Putamen (tissue), 1 donor: Measurements from ENCODE around the gene SH2D3C.
"Not testable (repeated sequence)": the region's sequence is repeated elsewhere in the genome, so short reads cannot be mapped to it uniquely, and the experiment has no call there.

ENCODE experiments used
- DNase-seq: peaks from one replicate; pipeline ENCODE4 v3.0.0-alpha.2; 2016; ENCODE audit warnings: low spot score

SH2D3C gene

DNA sequence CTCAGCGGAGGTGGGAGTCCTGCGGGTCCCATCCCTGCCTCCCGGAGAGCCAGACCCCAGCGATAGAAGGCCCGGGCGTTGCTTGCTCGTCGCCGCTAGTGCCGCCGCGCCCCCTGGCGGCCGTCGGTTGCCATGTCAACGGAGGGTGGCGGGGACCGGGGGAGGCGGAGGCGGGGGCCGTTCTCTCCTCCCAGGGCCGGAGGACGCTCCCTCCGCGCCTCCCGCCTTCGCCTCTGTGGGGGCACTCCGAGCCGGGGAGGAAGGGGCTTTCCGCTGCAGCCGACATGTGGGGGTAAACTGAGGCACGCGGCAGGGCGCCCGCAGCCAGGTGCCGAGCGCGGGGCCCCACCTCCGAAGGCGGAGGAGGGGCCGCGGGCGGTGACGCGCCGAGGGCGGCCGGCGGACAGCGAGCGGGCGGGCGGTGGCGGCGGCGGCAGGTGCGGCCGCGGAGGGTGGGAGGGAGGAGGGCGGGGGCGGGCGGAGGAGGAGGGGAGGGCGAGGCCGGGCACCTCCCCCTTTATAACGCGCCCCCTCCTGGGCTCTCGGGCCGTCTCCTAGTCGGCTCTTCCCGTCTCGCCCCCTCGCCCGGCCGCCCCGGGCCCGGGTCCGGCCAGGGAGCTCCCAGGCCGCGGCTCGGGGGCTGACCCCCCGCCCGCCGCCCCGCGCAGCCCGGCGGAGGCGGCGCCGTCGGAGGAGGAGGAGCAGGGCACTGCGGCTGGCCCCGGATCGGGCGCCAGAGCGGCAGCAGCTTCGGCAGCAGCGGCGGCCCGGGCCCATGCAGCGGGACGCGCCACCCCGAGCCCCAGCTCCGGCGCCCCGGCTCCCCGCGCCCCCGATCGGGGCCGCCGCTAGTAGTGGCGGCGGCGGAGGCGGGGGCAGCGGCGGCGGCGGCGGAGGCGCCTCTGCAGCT lies 6.8 kb upstream of the SH2D3C start:
- peak; percentile 81 for DNase-seq

DNA sequence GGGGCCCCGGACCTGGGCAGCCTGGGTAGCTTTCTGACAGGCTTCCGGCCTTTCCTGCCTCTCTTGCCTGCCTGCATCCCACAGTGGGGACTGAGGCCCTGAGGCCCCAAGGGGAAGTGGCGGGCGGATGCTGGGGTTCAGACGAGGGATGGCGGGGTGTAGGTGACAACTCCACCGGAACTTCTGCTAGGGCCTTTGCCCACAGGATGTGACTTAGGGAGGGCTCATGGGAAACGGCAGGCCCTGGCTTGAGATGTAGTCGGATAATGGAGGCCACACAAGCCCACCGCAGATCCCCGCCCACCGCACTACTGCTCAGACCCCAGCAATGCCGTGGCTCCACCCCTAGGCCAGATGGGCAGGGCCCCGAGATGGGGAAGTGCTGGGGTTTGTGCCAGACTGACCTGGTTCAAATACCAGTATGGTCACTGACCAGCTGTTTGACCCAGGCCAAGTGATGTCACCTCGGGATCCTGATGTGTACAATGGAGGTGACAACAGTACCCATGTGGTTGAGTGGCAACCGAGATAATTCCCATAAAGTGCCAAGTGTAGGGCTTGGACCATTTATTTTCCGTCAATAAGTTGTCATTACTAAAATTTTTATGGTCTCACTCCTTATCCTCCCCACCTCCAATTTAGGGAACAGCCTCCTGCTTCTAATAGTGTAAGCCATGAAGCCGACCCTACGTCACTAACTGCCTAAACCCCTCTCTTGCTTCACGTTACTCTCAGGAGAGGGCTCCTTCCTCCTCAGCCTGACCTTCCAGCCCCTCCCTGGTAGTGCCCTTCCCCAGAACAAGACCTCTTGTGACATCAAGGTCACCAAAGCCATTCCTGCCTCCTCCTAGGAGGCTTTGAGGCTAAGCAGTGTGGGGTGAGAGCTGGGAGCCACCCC lies 4.9 kb upstream of the SH2D3C start:
- DNase-seq: no peak

DNA sequence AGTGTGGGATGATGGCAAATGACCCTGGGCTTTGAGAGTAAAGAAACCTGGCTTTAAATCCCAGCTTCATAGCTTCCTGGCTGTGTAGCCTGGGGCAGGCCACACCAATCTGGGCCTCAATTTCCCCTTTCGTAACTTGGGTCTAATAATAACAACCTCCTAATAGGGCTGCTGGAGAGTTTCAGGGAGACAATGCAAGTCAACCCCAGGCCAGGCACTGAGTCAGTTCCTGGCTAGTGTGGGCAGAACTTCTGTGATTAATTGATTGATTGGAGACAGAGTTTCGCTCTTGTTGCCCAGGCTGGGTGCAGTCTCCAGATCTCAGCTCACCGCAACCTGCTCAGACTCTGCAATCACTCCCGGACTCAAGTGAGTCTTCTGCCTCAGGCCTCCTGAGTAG lies 3.3 kb upstream of the SH2D3C start:
- no peak for DNase-seq

DNA sequence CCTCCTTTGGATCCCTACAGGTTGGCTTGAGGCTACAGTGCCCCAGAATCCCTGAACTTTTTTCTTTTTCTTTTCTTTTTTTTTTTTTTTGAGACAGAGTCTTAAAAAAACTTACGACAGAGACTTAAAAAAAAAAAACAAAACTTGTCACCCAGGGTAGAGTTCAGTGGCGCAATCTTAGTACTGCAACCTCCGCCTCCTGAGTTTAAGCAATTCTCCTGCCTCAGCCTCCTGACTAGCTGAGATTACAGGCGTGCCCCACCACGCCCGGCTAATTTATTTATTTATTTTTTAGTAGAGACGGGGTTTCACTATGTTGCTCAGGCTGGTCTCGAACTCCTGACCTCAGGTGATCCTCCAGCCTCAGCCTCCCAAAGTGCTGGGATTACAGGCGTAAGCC lies 2.4 kb upstream of the SH2D3C start:
- not testable (repeated sequence) for DNase-seq

DNA sequence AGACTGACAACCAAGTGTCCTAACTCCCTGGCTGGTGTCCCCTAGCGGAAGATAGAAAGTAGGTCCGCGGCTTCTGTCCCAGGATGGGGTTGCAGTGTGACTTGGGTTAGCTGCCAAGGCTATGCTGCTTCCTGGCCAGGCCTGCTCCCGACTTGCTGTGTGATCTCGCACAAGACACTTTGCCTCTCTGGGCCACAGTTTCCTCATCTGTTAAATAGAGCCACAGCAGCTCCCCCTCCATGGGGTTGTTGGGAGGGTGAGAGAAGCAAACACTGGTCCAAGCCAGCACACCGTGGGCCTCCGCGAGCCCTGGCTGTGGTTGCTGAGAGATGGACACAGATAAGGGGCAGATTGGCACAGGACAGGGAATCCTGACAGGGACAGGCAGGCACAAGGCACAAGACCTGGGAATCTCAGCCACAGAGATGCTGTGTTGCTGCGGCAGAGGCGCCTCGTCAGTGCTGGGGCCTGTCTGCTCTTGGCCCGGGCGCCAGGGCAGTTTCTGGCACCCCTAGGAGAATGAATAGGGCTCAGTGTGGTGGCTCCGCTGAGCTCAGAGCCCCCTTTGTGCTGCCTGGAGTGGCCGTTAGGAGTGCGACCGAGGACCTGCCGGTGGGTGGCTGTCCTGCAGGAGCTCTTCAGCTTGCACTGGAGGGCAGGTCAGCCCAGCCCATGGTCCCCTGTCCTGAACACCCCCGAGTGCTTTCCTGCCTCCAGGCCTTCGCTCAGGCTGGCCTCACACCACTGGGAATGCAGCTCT lies 1.8 kb upstream of the SH2D3C start:
- DNase-seq: no peak

DNA sequence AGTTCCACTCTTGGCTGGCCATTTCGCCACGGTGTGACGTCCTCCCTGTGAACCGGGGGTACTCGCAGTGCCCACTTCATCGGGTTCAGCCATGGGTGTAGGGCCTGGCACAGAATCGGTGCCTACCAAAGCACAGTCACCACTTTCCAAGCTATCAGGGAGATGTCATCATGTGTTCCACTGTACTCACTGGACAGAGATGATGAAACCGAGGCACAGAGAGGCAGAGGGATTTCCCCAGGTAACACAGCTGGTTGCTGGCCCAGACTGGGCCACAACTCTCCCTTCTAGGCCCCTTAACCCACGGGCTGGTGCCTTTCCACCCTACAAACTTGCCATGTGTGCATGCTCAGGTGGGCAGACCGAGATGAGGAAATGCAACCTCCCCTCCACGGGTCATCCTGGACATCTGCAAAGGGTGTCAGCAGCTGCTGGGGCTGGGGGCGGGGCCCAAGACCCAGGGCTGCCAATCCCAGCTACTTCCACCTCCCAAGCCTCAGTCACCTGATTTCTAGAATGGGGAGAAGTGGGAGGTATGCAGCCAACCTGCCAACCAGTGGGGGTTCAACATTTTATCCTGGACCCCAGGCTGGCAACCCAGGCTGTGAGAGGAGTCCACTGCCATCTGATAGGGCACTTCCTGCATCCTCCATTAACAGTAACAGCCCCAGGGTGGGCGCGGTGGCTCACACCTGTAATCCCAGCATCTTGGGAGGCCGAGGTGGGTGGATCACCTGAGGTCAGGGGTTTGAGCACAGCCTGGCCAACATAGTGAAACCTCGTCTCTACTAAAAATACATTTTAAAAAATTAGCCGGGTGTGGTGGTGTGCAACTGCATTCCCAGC lies 893 bp upstream of the SH2D3C start:
- DNase-seq: no peak

DNA sequence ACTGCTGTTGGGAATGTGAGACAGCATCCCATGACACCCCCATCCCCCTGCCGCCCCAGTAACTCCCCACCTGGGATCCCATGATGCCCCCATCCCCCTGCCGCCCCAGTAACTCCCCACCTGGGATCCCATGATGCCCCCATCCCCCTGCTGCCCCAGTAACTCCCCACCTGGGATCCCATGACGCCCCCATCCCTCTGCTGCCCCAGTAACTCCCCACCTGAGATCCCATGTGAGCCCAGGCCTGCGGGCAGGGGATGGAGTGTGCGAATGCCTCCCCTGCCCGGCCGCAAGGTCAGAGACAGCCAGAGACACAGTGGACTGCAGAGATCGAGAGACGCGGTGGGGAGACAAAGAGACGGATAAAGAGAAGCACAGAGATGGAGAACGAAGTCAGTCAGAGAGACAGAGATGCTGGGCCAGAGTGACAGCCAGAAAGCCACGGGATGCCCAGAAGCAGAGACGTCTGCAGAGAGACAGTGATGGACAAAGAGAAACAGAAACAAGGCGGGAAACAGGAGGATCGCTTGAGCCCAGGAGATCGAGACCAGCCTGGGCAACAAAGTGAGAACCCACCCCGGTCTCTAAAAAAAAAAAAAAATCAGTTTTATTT lies 992 bp downstream of the SH2D3C start:
- DNase-seq: no peak

DNA sequence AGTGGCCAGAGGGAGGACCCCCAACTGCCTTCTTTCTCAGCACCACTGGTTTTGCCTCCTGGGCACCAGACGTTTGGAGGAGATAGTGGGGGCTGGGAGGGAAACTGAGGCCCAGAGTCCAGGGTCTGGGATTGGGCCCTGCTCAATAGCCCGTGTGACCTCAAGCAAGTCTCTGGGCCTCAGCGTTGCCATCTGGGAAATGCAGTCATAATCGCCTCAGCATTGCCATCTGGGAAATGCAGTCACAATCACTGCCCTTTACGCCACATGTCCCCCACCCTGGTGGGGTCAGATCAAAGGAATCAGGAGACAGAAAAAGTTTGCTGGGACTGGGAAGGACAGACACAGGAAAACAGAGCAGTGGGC lies 1.6 kb downstream of the SH2D3C start:
- no peak for DNase-seq

DNA sequence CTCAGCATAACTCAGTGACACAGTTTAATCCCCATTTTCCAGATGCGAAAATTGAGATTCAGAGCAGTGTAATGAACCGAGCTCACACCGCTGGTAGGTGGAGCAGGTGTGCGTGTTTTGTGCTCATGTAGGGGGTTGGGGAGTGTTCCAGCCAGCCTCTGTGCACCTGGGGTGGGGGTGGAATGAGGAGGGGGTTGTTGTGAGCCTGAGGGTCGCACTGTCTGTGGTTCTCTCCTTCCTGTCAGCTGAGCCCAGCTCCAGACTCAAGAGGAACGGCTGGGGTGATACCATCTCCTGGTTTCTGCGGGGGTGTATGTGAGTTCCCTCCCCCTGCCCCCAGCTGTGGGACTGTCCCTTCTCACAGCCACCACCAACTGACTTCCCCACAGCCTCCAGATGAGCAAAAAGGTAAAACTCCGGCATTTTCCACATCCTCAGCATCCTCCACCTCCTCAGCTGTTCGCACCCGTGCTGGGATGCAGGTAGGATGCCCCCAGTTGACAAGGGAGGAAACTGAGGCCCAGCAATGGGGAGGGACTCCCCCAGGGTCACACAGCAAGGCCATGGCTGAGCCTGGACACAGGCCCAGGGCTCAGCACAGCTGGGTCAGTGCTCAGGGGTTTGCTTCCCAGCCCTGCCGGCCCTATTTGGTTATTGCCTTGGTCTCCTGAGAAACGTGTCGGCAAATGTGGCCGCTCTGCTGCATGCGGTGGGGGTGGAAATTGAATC lies 2.1 kb downstream of the SH2D3C start:
- no peak for DNase-seq

DNA sequence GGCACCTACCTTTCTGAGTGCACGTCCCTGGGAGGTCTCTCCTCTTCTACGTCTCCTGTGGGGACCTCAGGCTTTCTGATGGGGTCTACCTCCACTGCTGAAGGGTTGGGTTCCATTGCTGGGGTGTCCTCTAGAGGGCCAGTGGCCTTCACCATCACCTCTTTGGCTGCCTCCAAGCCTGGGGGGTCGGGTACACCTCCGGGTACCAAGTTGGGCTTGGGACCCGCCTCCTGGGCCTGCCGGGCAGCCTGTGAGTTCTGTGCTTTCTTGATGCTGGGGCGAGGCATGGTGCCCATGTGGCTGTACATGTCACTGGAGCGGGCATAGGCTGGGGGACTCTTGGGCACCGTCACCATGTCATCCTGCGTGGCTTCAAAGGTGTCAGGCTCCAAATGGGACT lies 4.5 kb downstream of the SH2D3C start:
- DNase-seq: no peak

DNA sequence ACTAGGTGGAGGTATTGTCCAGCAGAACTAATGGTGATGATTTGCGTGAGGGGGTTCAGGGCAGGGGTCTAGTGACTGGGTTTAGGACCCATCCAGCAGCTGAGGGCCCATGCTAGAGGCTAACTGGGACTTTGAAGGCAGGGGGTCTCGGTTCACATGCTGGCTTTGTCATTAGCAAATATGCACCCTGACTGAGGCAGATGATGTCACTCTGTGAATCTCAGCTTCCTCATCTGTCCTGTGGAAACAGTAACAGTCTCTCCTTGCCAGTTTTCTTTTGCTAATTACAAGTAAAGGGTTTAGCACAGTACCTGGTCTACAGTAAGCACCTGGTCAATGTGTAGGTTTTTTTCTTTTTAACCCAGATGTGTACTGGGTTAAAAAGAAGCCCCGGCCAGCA lies 5.2 kb downstream of the SH2D3C start:
- no peak for DNase-seq

DNA sequence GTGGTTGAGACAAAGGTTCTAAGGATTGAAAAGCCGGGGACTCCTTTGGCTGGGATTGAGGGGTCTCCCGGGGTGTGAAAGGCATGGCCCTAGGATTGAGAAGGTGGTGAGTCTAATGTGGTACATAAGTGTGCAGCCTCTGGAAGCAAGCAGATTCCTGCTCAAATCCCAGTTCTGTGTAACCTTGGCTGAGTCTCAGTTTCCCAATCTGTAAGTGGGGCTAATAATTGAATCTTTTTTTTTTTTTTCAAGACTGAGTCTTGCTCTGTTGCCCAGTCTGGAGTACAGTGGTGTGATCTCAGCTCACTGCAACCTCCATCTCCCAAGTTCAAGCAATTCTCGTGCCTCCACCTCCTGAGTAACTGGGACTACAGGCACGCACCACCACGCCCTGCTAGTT lies 5.9 kb downstream of the SH2D3C start:
- DNase-seq: no peak

DNA sequence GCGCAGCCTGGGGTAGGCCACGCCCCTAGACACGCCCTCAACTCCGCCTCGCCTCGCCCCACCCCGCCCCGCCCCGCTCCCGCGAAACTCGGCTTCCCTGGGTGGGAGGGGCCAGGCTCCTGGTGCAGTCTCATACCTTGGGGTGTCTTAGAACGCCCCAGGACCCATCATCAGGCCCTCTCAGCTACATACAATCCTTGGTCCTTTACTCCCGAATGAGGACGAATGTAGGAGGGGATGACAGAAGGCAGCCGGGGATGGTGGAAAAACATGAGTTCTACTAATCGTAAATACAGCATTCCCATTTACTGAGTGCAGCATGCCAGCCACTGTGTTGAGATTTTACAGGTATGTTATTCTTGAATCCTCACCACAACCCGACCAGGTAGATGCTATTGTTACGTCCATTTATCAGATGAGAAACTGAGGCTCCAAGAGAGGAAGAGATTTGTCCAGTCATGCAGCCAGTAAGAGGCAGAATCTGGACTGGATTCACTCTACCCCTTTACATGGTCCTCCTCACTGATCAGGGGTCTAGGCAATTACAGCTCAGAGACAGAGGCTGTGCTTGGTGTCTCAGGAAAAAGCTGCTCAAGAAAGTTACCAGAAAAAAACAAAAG lies 6.8 kb downstream of the SH2D3C start:
- DNase-seq: no peak

DNA sequence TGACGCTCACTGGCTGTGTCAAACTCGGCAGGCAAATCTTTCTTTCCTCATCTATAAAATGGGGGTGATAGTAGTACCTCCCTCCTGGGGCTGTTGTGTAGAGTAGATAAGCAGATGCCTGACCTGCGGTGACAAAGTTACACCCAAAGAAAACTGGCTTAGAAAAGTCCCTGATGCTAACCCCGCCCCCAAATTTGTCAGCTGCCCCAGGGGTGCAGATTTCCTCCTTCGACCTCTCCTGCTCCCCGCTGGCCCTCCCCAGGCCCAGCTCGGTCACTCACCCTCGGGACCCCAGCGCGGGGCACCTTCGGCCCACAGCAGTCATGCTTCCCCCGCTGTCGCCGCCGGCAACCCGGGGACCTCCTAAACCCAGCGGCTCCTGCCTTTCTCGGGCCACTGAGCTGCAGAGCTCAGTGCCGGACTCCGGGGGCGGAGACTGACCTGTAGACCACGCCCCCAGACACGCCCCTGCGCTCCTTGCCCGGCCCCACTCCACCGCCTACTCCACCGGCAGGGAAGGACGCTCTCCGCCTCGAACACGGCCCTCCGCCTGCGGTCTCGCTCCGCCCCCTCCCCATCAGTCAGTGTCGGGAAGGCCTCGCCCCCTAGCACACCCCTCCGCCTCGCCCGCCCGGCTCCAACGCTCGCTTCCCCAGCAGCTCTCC lies 7.4 kb downstream of the SH2D3C start:
- DNase-seq: peak; percentile 88

DNA sequence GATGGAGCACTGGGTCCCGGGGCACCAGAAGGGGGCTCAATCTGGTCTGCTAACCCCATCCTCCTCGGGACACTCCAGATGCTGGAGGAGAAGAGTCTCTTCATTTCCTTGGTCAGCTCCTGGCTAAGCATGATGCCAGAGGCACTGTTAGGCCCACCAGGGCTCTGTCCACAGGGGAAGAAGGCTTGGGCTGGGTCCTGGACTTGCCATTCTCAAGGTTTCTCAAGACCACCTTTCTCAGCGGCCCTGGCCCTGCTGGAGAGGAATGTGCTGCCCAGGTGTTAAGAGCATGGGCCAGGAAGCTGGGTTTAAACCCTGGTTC lies 7.9 kb downstream of the SH2D3C start:
- DNase-seq: no peak

DNA sequence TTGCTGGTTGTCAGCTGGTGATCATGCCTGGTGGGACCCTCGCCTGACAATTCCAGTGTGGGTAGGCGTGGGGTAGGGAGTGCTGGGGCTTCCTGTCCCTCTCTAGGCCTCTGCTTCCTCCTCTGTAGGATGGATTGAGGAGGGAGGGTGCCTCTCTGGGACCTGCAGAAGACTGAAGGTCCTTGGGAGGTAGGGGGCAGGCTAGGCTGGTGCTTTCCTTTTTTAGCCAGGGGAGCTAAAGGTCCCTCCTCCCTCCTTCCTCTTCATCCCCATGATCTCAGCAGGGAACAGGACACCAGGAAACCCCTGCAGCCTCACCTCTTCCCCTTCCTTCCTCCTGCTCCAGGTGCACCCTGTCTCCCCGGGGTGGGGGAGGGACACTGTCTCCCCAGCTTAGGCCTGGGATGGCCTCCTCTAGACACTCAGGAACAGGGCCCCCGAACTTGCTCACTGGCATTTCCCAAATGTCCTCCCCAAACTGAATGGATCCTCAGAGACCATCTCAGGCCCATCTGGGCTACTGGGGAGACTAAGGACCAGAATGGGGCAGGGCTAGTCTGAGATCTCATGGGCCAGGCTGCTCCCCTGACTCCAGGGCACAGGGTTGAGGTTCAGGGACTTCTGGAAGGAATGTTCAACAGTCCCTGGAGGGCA lies 8.4 kb downstream of the SH2D3C start:
- no peak for DNase-seq

DNA sequence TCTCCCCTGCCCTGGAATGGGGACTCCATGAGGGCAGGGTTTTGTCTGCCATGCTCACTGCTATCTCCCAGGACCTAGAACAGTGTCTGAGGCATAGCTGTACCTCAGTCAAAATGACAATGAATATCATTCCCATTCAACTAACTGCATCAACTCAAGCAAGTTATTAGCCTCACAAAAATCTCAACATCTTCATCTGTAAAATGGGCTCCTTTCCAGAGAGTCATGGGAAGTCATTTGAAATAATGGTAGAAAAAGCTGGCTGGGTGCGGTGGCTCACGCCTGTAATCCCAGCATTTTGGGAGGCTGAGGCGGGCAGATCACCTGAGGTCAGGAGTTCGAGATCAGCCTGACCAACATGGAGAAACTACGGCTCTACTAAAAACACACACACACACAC lies 9.4 kb downstream of the SH2D3C start:
- no peak for DNase-seq

DNA sequence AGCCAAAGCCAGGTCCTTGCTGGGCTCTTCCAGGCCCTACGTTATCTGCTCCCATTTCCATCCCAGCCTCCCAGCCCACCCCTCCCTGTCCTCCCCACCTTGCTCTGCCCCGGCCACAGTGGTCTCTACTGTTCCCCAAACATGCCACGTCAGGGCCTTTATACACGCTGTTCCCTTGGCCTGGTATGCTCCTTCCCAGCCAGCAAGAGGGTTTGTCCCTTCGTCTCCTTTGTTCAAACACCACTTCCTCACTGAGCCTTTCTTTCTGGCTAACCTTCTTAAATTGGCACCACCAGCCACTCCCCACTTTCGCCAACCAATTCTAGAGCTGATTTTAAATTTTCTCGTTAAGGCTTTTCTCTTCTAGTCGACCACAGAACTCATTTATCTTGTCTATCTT lies 9.8 kb downstream of the SH2D3C start:
- DNase-seq: no peak

DNA sequence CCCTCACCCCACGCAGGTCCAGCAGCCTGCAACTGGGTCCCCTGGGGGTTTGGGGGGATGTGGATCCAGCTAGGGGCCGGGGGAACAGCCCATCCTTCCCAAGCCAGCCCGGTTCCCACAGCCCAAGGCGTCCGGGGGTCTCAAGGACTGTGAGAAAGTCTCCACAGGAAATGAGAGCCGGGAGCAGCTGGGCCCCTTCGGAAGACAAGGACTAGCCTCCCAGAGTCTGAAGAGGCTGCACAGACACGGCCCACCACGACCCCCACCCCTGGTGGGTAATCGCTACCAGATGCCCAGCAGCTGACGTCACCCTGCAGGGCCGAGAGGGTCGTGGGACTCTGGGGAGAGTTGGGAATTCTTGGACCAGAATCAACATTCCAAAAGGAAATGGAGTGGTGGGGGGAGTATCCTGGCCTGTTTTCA lies 10.5 kb downstream of the SH2D3C start:
- no peak for DNase-seq
